HepG2 (cell line): Measurements from ENCODE around the gene PHF19. TPM values are rescaled to one million over a fixed set of nuclear protein-coding genes. Genes with fewer than 3 reads are reported as not detected.

Experiments used
- ATF7-NPFF ChIP-seq: sonication (generic); formaldehyde crosslinking; IDR thresholded peaks from 2 replicates; pipeline ENCODE4 v1.8.1; 2023; ENCODE audit warnings: mild to moderate bottlenecking, low read depth, missing genetic modification reagents, moderate library complexity
- CENPT ChIP-seq: sonication (generic); formaldehyde crosslinking; IDR thresholded peaks from 2 replicates; pipeline ENCODE4 v1.8.0; 2022; ENCODE audit warnings: low read depth, mild to moderate bottlenecking, moderate library complexity, missing genetic modification reagents
- HCFC1 ChIP-seq: fragments of 150-350 bp; IDR thresholded peaks from 2 replicates; pipeline ENCODE4 v1.6.1; 2014; ENCODE audit warnings: low read depth, low read length
- HNRNPL ChIP-seq: fragments of 200-400 bp; formaldehyde crosslinking; IDR thresholded peaks from 2 replicates; pipeline ENCODE4 v1.6.1; 2017; ENCODE audit warnings: mild to moderate bottlenecking, low read depth, low read length
- IRF1 ChIP-seq: sonication (generic); formaldehyde crosslinking; IDR thresholded peaks from 2 replicates; pipeline ENCODE4 v1.4.0; 2020; ENCODE audit warnings: low read depth, mild to moderate bottlenecking, missing genetic modification reagents
- JDP2 ChIP-seq: sonication (generic); formaldehyde crosslinking; IDR thresholded peaks from 2 replicates; pipeline ENCODE4 v1.8.1; 2022; ENCODE audit warnings: missing genetic modification reagents, borderline replicate concordance
- NFE2L2 ChIP-seq: fragments of 150-350 bp; IDR thresholded peaks from 2 replicates; pipeline ENCODE4 v1.6.1; 2014; ENCODE audit warnings: low read length
- RFX5 ChIP-seq: IDR thresholded peaks from 2 replicates; pipeline ENCODE4 v1.6.1; 2011; ENCODE audit warnings: low read depth, low read length, improper control_type of control experiment
- U2AF2 ChIP-seq: fragments of 200-400 bp; formaldehyde crosslinking; IDR thresholded peaks from 2 replicates; pipeline ENCODE4 v1.6.1; 2017; ENCODE audit warnings: low read depth, mild to moderate bottlenecking, low read length
- ZBTB7A ChIP-seq: sonication (generic); formaldehyde crosslinking; IDR thresholded peaks from 2 replicates; pipeline ENCODE4 v1.8.0; 2022; ENCODE audit warnings: mild to moderate bottlenecking, missing genetic modification reagents
- ZFP36L1 ChIP-seq: sonication (generic); formaldehyde crosslinking; IDR thresholded peaks from 2 replicates; pipeline ENCODE4 v1.8.0; 2022; ENCODE audit warnings: mild to moderate bottlenecking, missing genetic modification reagents, moderate library complexity
- ZNF136 ChIP-seq: sonication (generic); formaldehyde crosslinking; IDR thresholded peaks from 2 replicates; pipeline ENCODE4 v1.8.1; 2022; ENCODE audit warnings: low read depth, mild to moderate bottlenecking, moderate library complexity, missing genetic modification reagents
- ZNF580 ChIP-seq: IDR thresholded peaks from 2 replicates; pipeline ENCODE4 v1.6.1; 2016; ENCODE audit warnings: low read depth, borderline replicate concordance
- ZNF609 ChIP-seq: sonication (generic); formaldehyde crosslinking; IDR thresholded peaks from 2 replicates; pipeline ENCODE4 v1.4.0; 2020; ENCODE audit warnings: mild to moderate bottlenecking, missing genetic modification reagents, borderline replicate concordance
- polyA plus RNA-seq, 8 experiments: library from polyadenylated mRNA; depleted of rRNA in 3 of 8; stranded (reverse) in 7 of 8; unstranded in 1 of 8; fragments of >200 nt; fragmentation: Illumina TruSeq in 4 of 8; extraction: Trizol in 4 of 8; gene quantifications; 2 replicates each; pipeline versions ENCODE4 v1.2.1 to v1.2.3, GENCODE V29; 2011 to 2016; ENCODE audit warnings: low read depth in 4 of 8, missing spikeins in 1 of 8, mixed read lengths in 1 of 8; ENCODE audit not compliant: insufficient read depth in 1 of 8
- total RNA-seq, 5 experiments: library from RNA; depleted of rRNA; stranded (reverse); fragments of >200 nt; fragmentation: Illumina TruSeq; extraction: Trizol; gene quantifications; 2 replicates each; pipeline ENCODE4 v1.2.3, GENCODE V29; 2016; ENCODE audit warnings: low read depth in 1 of 5

Gene PHF19
- total and polyA plus RNA-seq, 2 of the 13 experiments (the other 11 are each of a cell fraction or from before 2014, with no cell fraction given): 29.7 to 41.3 TPM

DNA sequence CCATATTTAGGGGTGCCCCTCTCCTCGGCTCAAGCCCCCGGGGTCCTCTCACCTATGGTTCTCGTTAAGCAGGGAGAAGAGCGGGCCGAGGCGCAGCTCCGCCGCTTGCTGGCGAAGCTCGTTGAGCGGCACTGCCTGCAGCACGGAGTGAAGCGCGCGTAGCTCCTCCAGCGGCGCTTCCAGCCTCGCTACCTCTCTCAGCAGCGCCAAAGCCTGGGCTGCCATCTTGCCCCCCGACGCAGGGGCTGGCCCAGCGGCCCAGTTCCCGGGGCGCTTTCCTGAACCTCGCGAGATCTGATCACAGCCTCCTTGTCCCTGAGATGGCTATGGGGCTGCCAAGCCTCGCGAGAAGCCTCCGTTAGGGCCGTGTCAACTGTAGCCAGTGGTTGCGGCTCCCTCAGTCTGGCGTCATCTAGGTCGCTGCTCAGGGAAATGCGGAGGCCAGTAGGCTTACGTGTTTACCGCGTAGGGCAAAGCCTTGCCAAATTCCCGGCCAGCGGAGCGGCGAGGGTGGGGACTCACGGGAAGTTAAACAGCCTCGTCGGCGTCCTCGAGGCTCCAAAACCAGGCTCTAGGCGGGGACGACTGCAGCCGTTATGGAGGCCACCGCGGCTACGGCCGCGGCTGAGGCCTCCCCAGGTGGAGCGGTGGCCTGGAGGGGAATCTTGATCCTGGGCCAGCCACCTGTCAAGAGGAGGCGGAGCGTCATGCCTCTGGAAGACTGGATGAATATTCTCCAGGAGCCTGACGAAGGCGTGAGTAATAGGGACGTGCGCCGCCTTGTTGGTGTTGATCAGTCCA, 34.1 kb downstream of the PHF19 start, which contains the start of gene PSMD5 (continued):
- TF ChIP-seq ZNF609 (CRISPR knock-in tag) (peak; percentile 64), JDP2 (no peak; the same call in 1 of the 2 replicates), NFE2L2 (no peak), ATF7-NPFF (CRISPR knock-in tag) (peak; percentile 53; the same call in 1 of the 2 replicates), CENPT (CRISPR knock-in tag) (0 out of 2 replicates have a peak, but pooled peaks have one; percentile 34), HCFC1 (no peak), HNRNPL (no peak), IRF1 (CRISPR knock-in tag) (no peak), ZFP36L1 (CRISPR knock-in tag) (no peak), ZNF136 (CRISPR knock-in tag) (no peak), U2AF2 (no peak), RFX5 (peak; percentile 46; the same call in 1 of the 2 replicates), ZBTB7A (0 out of 2 replicates have a peak, but pooled peaks have one; percentile 30), ZNF580 (CRISPR knock-in tag) (0 out of 2 replicates have a peak, but pooled peaks have one; percentile 39)
